Measurements from ENCODE around the gene GTF3C2. TPM values are rescaled to one million over a fixed set of nuclear protein-coding genes. Genes with fewer than 3 reads are reported as not detected.
A peak's percentile ranks its signal among the peaks of the same experiment; 100 is the strongest.
"Not testable (repeated sequence)": the region's sequence is repeated elsewhere in the genome, so short reads cannot be mapped to it uniquely, and the experiment has no call there.

GTF3C2 gene
- total RNA-seq, 1 donor from 2014 or later = 26.9 TPM

- no peak for DNase-seq (ENCODE audit: low read depth, low spot score)
Observed at GRCh38 chr2:27372937-27373336, 16.4 kb upstream of the GTF3C2 start.

GRCh38 chr2:27370816-27371620 is 14.5 kb upstream of the GTF3C2 start:
- no peak for DNase-seq (ENCODE audit: low read depth, low spot score)

- DNase-seq (ENCODE audit: low read depth, low spot score) = peak; percentile 96
Observed at GRCh38 chr2:27370026-27370815, 13.7 kb upstream of the GTF3C2 start, which contains the start of the genes EIF2B4 and SNX17. EIF2B4 (minus strand) TSS chr2:27370338; CDS start chr2:27370314, 24 bp downstream. SNX17 (plus strand) TSS chr2:27370616; CDS start chr2:27370744, 128 bp downstream.

GRCh38 chr2:27369471-27370025 is 13.0 kb upstream of the GTF3C2 start:
- DNase-seq (ENCODE audit: low read depth, low spot score) = no peak

- no peak for DNase-seq (ENCODE audit: low read depth, low spot score)
Observed at GRCh38 chr2:27363933-27364332, 7.4 kb upstream of the GTF3C2 start.

GRCh38 chr2:27362678-27363420 is 6.3 kb upstream of the GTF3C2 start:
- no peak for DNase-seq (ENCODE audit: low read depth, low spot score)

GRCh38 chr2:27356056-27356381 is 545 bp downstream of the GTF3C2 start:
- no peak for DNase-seq (ENCODE audit: low read depth, low spot score)

GRCh38 chr2:27354597-27354927 is 2.0 kb downstream of the GTF3C2 start:
- no peak for DNase-seq (ENCODE audit: low read depth, low spot score)

- DNase-seq (ENCODE audit: low read depth, low spot score) = no peak
Observed at GRCh38 chr2:27353762-27354596, 2.6 kb downstream of the GTF3C2 start.

GRCh38 chr2:27353386-27353761 is 3.2 kb downstream of the GTF3C2 start:
- DNase-seq (ENCODE audit: low read depth, low spot score) = not testable (repeated sequence)

GRCh38 chr2:27351802-27352598 is 4.6 kb downstream of the GTF3C2 start:
- DNase-seq (ENCODE audit: low read depth, low spot score) = no peak

- no peak for DNase-seq (ENCODE audit: low read depth, low spot score)
Observed at GRCh38 chr2:27350106-27350693, 6.4 kb downstream of the GTF3C2 start.

GRCh38 chr2:27347641-27348040 is 8.9 kb downstream of the GTF3C2 start:
- no peak for DNase-seq (ENCODE audit: low read depth, low spot score)

- DNase-seq (ENCODE audit: low read depth, low spot score) = no peak
Observed at GRCh38 chr2:27336173-27336572, 20.4 kb downstream of the GTF3C2 start.

GRCh38 chr2:27335311-27335710 is 21.3 kb downstream of the GTF3C2 start:
- no peak for DNase-seq (ENCODE audit: low read depth, low spot score)

GRCh38 chr2:27324720-27325119 is 31.8 kb downstream of the GTF3C2 start:
- no peak for DNase-seq (ENCODE audit: low read depth, low spot score)

- DNase-seq (ENCODE audit: low read depth, low spot score) = no peak
Observed at GRCh38 chr2:27323596-27324285, 32.8 kb downstream of the GTF3C2 start.

- peak; percentile 69 for DNase-seq (ENCODE audit: low read depth, low spot score)
Observed at GRCh38 chr2:27322766-27323595, 33.6 kb downstream of the GTF3C2 start, which contains the start of gene MPV17. MPV17 (minus strand) TSS chr2:27323097; CDS start chr2:27322517, 580 bp downstream.

All from pulmonary artery endothelial cell (primary cell).